HepG2 (cell line): ENCODE results near the gene DBNDD1. TPM values are rescaled to one million over a fixed set of nuclear protein-coding genes. Genes with fewer than 3 reads are reported as not detected.
A peak's percentile ranks its signal among the peaks of the same experiment; 100 is the strongest.

Experiments
- ATAC-seq: fragments of 200-7000 bp; cut with Tn5 transposase; 3 replicates; pipeline ENCODE4 v1.9.1; 2020; ENCODE audit warnings: mild to moderate bottlenecking, moderate library complexity
- BruUV-seq: library from RNA; stranded (reverse); fragments of 400-500 nt; replicated peaks from 2 replicates; lab custom pipeline; 2021; lab: Mats Ljungman, UMichigan
- CTCF ChIA-PET: fragments of 300-600 bp; formaldehyde crosslinking; extraction: SDS; loops from one replicate; lab custom pipeline; 2021; ENCODE audit warnings: low total read pairs, inconsistent platforms, low intra/inter-chr PET ratio; lab: Yijun Ruan, JAX
- POLR2A ChIA-PET: fragments of 350-600 bp; sonication (Branson Sonifier 250); formaldehyde crosslinking; loops from one replicate; lab custom pipeline; 2020; ENCODE audit warnings: antibody characterized with exemption, inconsistent platforms; lab: Yijun Ruan, JAX
- DNase-seq: peaks from one replicate; pipeline ENCODE4 v3.0.0-alpha.2; 2015; ENCODE audit warnings: low spot score
- FAIRE-seq: peaks from 3 replicates; lab custom pipeline; 2011; peaks lifted over from hg19 to GRCh38; lab: Jason Lieb, UNC
- H2AFZ ChIP-seq: one replicate; pipeline ENCODE4 v1.6.1; 2011; ENCODE audit warnings: low read length, inconsistent platforms
- H3K27ac ChIP-seq: fragments of 300-600 bp; 3 replicates; pipeline ENCODE4 v1.8.0; 2011; ENCODE audit warnings: mixed run types, mild to moderate bottlenecking, mixed read lengths, low read length, inconsistent platforms; ENCODE audit not compliant: insufficient read depth; ENCODE audit errors: extremely low read length
- H3K27me3 ChIP-seq, 2 experiments: fragments of 200-600 bp in 1 of 2; 2 replicates in 1 of 2; 3 replicates in 1 of 2; pipeline versions ENCODE4 v1.6.0 to v1.8.0; 2011; ENCODE audit warnings: low read length in 2 of 2, mild to moderate bottlenecking in 2 of 2, moderate library complexity in 2 of 2, inconsistent platforms in 1 of 2; ENCODE audit not compliant: insufficient read depth in 2 of 2, control insufficient read depth in 1 of 2
- H3K36me3 ChIP-seq, 2 experiments: fragments of 200-600 bp in 1 of 2; replicated peaks in 1 of 2; 2 replicates in 1 of 2; 3 replicates in 1 of 2; pipeline versions ENCODE4 v1.5.1 to v1.8.0; 2011; ENCODE audit warnings: low read length in 2 of 2, inconsistent platforms in 1 of 2; ENCODE audit not compliant: insufficient read depth in 2 of 2, control insufficient read depth in 1 of 2
- H3K4me1 ChIP-seq: 2 replicates; pipeline ENCODE4 v1.5.1; 2012; ENCODE audit warnings: low read length, inconsistent platforms; ENCODE audit not compliant: insufficient read depth
- H3K4me2 ChIP-seq: 2 replicates; pipeline ENCODE4 v1.6.0; 2011; ENCODE audit warnings: low read depth, low read length, inconsistent platforms
- H3K4me3 ChIP-seq, 3 experiments: fragments of 200-600 bp in 1 of 3; sonication (generic), shearing (Covaris generic) in 1 of 3; replicated peaks in 1 of 3; 2 replicates each; pipeline ENCODE4 v1.5.1; 2011 to 2016; ENCODE audit warnings: low read length in 3 of 3, inconsistent platforms in 2 of 3, low read depth in 2 of 3, mild to moderate bottlenecking in 2 of 3, control low read depth in 1 of 3, mixed read lengths in 1 of 3; ENCODE audit not compliant: insufficient read depth in 1 of 3
- H3K79me2 ChIP-seq: one replicate; pipeline ENCODE4 v1.6.1; 2011; ENCODE audit warnings: low read length, inconsistent platforms; ENCODE audit not compliant: insufficient read depth
- H3K9ac ChIP-seq: 2 replicates; pipeline ENCODE4 v1.6.0; 2011; ENCODE audit warnings: mild to moderate bottlenecking, low read depth, low read length, inconsistent platforms; ENCODE audit not compliant: insufficient read depth
- H3K9me3 ChIP-seq: 2 replicates; pipeline ENCODE4 v1.5.1; 2012; ENCODE audit warnings: mild to moderate bottlenecking, low read length
- H4K20me1 ChIP-seq: 2 replicates; pipeline ENCODE4 v1.6.0; 2011; ENCODE audit warnings: inconsistent platforms, mild to moderate bottlenecking, low read length, moderate library complexity; ENCODE audit not compliant: insufficient read depth
- CERS6 ChIP-seq: sonication (generic); formaldehyde crosslinking; IDR thresholded peaks from 2 replicates; pipeline ENCODE4 v1.5.0; 2020; ENCODE audit warnings: missing genetic modification reagents
- CHD4 ChIP-seq: fragments of 200-600 bp; sonication (generic); IDR thresholded peaks from 2 replicates; pipeline ENCODE4 v1.7.0; 2017; ENCODE audit warnings: mild to moderate bottlenecking, low read length, borderline replicate concordance
- GATAD2A ChIP-seq: IDR thresholded peaks from 2 replicates; pipeline ENCODE4 v1.6.1; 2016
- MED1 ChIP-seq: sonication (generic); formaldehyde crosslinking; IDR thresholded peaks from 2 replicates; pipeline ENCODE4 v1.4.0; 2020; ENCODE audit warnings: missing genetic modification reagents
- NFYB ChIP-seq: sonication (generic); formaldehyde crosslinking; IDR thresholded peaks from 2 replicates; pipeline ENCODE4 v1.4.0; 2020; ENCODE audit warnings: missing genetic modification reagents
- NFYC ChIP-seq: IDR thresholded peaks from 2 replicates; pipeline ENCODE4 v1.6.1; 2016; ENCODE audit warnings: missing genetic modification reagents, missing compliant biosample characterization
- NR2C2 ChIP-seq: sonication (generic); formaldehyde crosslinking; IDR thresholded peaks from 2 replicates; pipeline ENCODE4 v1.4.0; 2020; ENCODE audit warnings: missing genetic modification reagents, mild to moderate bottlenecking, moderate library complexity, borderline replicate concordance
- POLR2G ChIP-seq: fragments of 200-400 bp; formaldehyde crosslinking; IDR thresholded peaks from 2 replicates; pipeline ENCODE4 v1.6.1; 2018; ENCODE audit warnings: mild to moderate bottlenecking, low read depth, low read length, moderate library complexity
- SP1 ChIP-seq, 2 experiments: fragments of 450-650 bp in 1 of 2; sonication (generic) in 1 of 2; formaldehyde crosslinking in 1 of 2; IDR thresholded peaks; 2 replicates each; pipeline versions ENCODE4 v1.4.0 to v1.6.1; 2016 to 2020; ENCODE audit warnings: missing genetic modification reagents in 1 of 2
- SUZ12 ChIP-seq: fragments of 150-350 bp; IDR thresholded peaks from 2 replicates; pipeline ENCODE4 v1.6.1; 2014; ENCODE audit warnings: low read depth, low read length
- ZNF557 ChIP-seq: sonication (generic); formaldehyde crosslinking; IDR thresholded peaks from 2 replicates; pipeline ENCODE4 v1.4.0; 2020; ENCODE audit warnings: missing genetic modification reagents
- ZNF687 ChIP-seq: sonication (generic); formaldehyde crosslinking; IDR thresholded peaks from 2 replicates; pipeline ENCODE4 v1.5.1; 2020; ENCODE audit warnings: mild to moderate bottlenecking, missing genetic modification reagents, moderate library complexity
- WGBS: methylation state at CpG from one replicate; pipeline ENCODE4 v1.1.6; 2017; ENCODE audit warnings: low lambda C conversion rate; 5-methylcytosine and 5-hydroxymethylcytosine counted together
- in situ Hi-C: cut with HindIII; loops from 2 replicates; pipeline ENCODE4 v1.10.0; 2017; ENCODE audit warnings: low pct_unique_long_range_greater_than_20kb; ENCODE audit not compliant: extremely low pct_ligation_motif_present
- intact Hi-C: fragments of 100-400 bp; cut with micrococcal nuclease; formaldehyde crosslinking; loops from one replicate; pipeline ENCODE4 v1.10.0; 2022; ENCODE audit not compliant: unreplicated experiment
- polyA plus RNA-seq, 8 experiments: library from polyadenylated mRNA; depleted of rRNA in 3 of 8; stranded (reverse) in 7 of 8; unstranded in 1 of 8; fragments of >200 nt; fragmentation: Illumina TruSeq in 4 of 8; extraction: Trizol in 4 of 8; gene quantifications; 2 replicates each; pipeline versions ENCODE4 v1.2.1 to v1.2.3, GENCODE V29; 2011 to 2016; ENCODE audit warnings: low read depth in 4 of 8, missing spikeins in 1 of 8, mixed read lengths in 1 of 8; ENCODE audit not compliant: insufficient read depth in 1 of 8
- total RNA-seq, 5 experiments: library from RNA; depleted of rRNA; stranded (reverse); fragments of >200 nt; fragmentation: Illumina TruSeq; extraction: Trizol; gene quantifications; 2 replicates each; pipeline ENCODE4 v1.2.3, GENCODE V29; 2016; ENCODE audit warnings: low read depth in 1 of 5

DBNDD1 gene
- total and polyA plus RNA-seq, 2 of the 13 experiments (the other 11 are each of a cell fraction or from before 2014, with no cell fraction given): 17.0 to 40.4 TPM

GRCh38 chr16:89958068-89958467 is 61.2 kb downstream of the DBNDD1 start:
- in situ Hi-C loops: no loop called here
- H3K4me1 ChIP-seq: no peaks in the 10 kb centered on the region
- H4K20me1 ChIP-seq: no peaks in the 10 kb centered on the region
- no peak overlapping the region for H3K4me2 ChIP-seq
- FAIRE-seq (peak; percentile 80), DNase-seq (peak; percentile 54), ATAC-seq (peak; percentile 90)
- CTCF ChIA-PET: no interaction called here
- intact Hi-C loops: no loop called here
- no peak overlapping the region for H2AFZ ChIP-seq
- H3K9me3 ChIP-seq: no peaks in the 10 kb centered on the region
- no peaks in the 10 kb centered on the region for H3K79me2 ChIP-seq
- H3K27ac ChIP-seq: no peak overlapping the region
- POLR2A ChIA-PET: interaction anchor here (0.6 to 1.9 kb wide), 2 partner anchors 36 to 80 kb away, joined by 4 to 6 read pairs; no protein-coding TSS in a partner anchor
- 99% methylated on average over 7 of the region's 7 CpGs for WGBS
- H3K36me3 ChIP-seq: peaks cover 35 to 45% of the 10 kb centered on the region in 2 experiments
- no peak overlapping the region for H3K9ac ChIP-seq
- H3K27me3 ChIP-seq: no peaks in the 10 kb centered on the region
- no peak overlapping the region for H3K4me3 ChIP-seq
- BruUV-seq: no TSS peak
- no peak for TF ChIP-seq POLR2G
- TF ChIP-seq ZNF557 (CRISPR knock-in tag): no peak
- TF ChIP-seq MED1 (CRISPR knock-in tag): no peak
- 0 out of 2 replicates have a peak, but pooled peaks have one; percentile 5 for TF ChIP-seq ZNF687
- TF ChIP-seq CERS6: no peak
- TF ChIP-seq GATAD2A (CRISPR knock-in tag): no peak
- TF ChIP-seq NR2C2 (CRISPR knock-in tag): 0 out of 2 replicates have a peak, but pooled peaks have one; percentile 23
- TF ChIP-seq NFYB: peak; percentile 90
- peak; percentile 93 for TF ChIP-seq NFYC
- TF ChIP-seq SUZ12: no peak
- TF ChIP-seq SP1 (IDR thresholded peaks at IDR 0.05): no peak
- no peak for TF ChIP-seq SP1 (CRISPR knock-in tag; IDR thresholded peaks at IDR 0.05)
- TF ChIP-seq CHD4: no peak
